Tibial nerve (tissue), 4 donors: ENCODE data around the gene SLC33A1. TPM values are rescaled to one million over a fixed set of nuclear protein-coding genes. Genes with fewer than 3 reads are reported as not detected.
"Not testable (repeated sequence)": the region's sequence is repeated elsewhere in the genome, so short reads cannot be mapped to it uniquely, and the experiment has no call there.

Experiments used
- DNase-seq, 2 donors: peaks; one replicate each; pipeline ENCODE4 v3.0.0-alpha.2; 2019; ENCODE audit warnings: low spot score in 2 of 2
- H3K27ac ChIP-seq, 4 donors: fragments of 200-600 bp; sonication (generic) in 3 of 4; one replicate each; pipeline ENCODE4 v1.5.1; 2017 to 2019; ENCODE audit warnings: mild to moderate bottlenecking in 1 of 4
- H3K27me3 ChIP-seq, 2 donors: fragments of 200-600 bp; sonication (generic) in 1 of 2; one replicate each; pipeline versions ENCODE4 v1.5.1 to v1.6.0; 2017 to 2019
- H3K36me3 ChIP-seq, 3 donors: fragments of 200-600 bp; sonication (generic); one replicate each; pipeline ENCODE4 v1.5.1; 2018 to 2019
- H3K4me1 ChIP-seq, 4 donors: fragments of 200-600 bp; sonication (generic) in 3 of 4; one replicate each; pipeline ENCODE4 v1.5.1; 2017 to 2019
- H3K4me3 ChIP-seq, 4 donors: fragments of 200-600 bp; sonication (generic) in 3 of 4; one replicate each; pipeline ENCODE4 v1.5.1; 2017 to 2019; ENCODE audit warnings: mild to moderate bottlenecking in 1 of 4, moderate library complexity in 1 of 4
- H3K9me3 ChIP-seq, 4 donors: fragments of 200-600 bp; sonication (generic) in 3 of 4; one replicate each; pipeline ENCODE4 v1.5.1; 2017 to 2019
- EP300 ChIP-seq, 2 donors: sonication (generic); formaldehyde crosslinking; IDR thresholded peaks; one replicate each; pipeline ENCODE4 v1.6.1; 2017; ENCODE audit warnings: antibody characterized with exemption in 2 of 2, mild to moderate bottlenecking in 1 of 2
- POLR2A ChIP-seq, 2 donors: fragments of 450-650 bp; IDR thresholded peaks; one replicate each; pipeline ENCODE4 v1.6.1; 2017; ENCODE audit warnings: antibody characterized with exemption in 2 of 2, mild to moderate bottlenecking in 2 of 2, moderate library complexity in 2 of 2
- WGBS, 2 donors: methylation state at CpG; one replicate each; pipeline ENCODE4 v1.1.5; 2018; 5-methylcytosine and 5-hydroxymethylcytosine counted together
- total RNA-seq, 4 donors: library from RNA; depleted of rRNA; stranded (reverse); fragments of >200 nt; gene quantifications; one replicate each; pipeline ENCODE4 v1.1.0, GENCODE V29; 2016
- TF ChIP-seq, protein P1 (sequence below), 5 experiments: fragments of 200-600 bp in 3 of 5; fragments of 450-650 bp in 2 of 5; sonication (generic) in 3 of 5; IDR thresholded peaks; one replicate each; pipeline ENCODE4 v1.5.1; 2016 to 2019; ENCODE audit warnings: antibody characterized with exemption in 5 of 5, mild to moderate bottlenecking in 3 of 5, moderate library complexity in 2 of 5

Gene SLC33A1
- total RNA-seq, 4 donors from 2014 or later = 26.4 to 30.6 (median 29.6) TPM

DNA sequence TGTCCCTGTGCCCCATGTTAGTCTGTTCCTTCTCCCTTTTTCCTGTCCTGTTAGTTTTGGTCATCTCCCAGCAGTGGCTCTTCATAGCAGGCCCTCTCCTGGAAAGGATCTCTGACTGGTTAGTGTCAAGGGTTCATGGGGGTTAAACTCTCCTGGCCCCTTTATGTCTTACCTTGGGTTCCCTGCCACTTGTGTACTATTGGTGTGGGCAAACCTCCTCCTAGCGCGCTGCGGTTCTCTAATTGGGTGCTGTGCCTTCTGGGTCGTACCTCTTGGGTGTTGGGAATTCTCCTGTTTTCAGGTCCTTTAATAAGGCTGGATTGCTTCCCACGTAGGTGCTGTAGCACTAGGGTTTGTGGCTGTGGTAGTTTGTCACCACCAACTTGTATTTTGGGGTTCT, 35.0 kb upstream of the SLC33A1 start:
- Histone ChIP-seq H3K36me3 (peaks cover 0 to 3% (median 0%) of the 10 kb centered on the region in 3 donors), H3K27me3 (no peaks in the 10 kb centered on the region), H3K4me3 (no peak overlapping the region), H3K27ac (no peak overlapping the region), H3K4me1 (peaks cover 0 to 27% (median 0%) of the 10 kb centered on the region in 4 donors), H3K9me3 (no peaks in the 10 kb centered on the region)
- TF ChIP-seq, protein P1, sequence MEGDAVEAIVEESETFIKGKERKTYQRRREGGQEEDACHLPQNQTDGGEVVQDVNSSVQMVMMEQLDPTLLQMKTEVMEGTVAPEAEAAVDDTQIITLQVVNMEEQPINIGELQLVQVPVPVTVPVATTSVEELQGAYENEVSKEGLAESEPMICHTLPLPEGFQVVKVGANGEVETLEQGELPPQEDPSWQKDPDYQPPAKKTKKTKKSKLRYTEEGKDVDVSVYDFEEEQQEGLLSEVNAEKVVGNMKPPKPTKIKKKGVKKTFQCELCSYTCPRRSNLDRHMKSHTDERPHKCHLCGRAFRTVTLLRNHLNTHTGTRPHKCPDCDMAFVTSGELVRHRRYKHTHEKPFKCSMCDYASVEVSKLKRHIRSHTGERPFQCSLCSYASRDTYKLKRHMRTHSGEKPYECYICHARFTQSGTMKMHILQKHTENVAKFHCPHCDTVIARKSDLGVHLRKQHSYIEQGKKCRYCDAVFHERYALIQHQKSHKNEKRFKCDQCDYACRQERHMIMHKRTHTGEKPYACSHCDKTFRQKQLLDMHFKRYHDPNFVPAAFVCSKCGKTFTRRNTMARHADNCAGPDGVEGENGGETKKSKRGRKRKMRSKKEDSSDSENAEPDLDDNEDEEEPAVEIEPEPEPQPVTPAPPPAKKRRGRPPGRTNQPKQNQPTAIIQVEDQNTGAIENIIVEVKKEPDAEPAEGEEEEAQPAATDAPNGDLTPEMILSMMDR (IDR thresholded peaks at IDR 0.05) = no peak
- TF ChIP-seq EP300 (IDR thresholded peaks at IDR 0.05) = no peak
- no peak for TF ChIP-seq POLR2A (IDR thresholded peaks at IDR 0.05)
- 86 to 96% methylated on average over 5 of the region's 5 CpGs for WGBS, 2 donors
- no peak for DNase-seq

DNA sequence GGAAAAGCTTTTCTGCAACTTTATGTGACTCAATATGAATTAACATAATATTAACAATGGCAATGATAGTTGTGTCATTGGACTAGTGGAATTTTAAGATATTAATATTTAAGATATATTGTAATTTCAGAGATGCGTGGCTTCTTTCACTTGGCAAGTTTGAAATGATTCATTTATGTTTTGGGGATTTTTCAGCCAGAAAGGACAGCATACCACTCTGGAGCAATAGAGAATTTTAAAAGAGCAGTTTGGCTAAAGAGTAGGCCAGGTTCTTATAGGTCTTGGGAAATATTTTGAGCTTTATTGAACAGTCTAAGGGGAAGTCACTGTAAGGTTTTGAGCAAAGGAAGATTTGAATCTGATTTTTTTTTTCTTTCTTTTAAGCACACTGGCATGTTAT, 32.7 kb upstream of the SLC33A1 start:
- H3K9me3 ChIP-seq = no peaks in the 10 kb centered on the region
- DNase-seq = no peak
- H3K4me3 ChIP-seq = no peak overlapping the region
- no peaks in the 10 kb centered on the region for H3K36me3 ChIP-seq
- no peak overlapping the region for H3K27ac ChIP-seq
- H3K4me1 ChIP-seq = peaks cover 0 to 27% (median 0%) of the 10 kb centered on the region in 4 donors
- H3K27me3 ChIP-seq = no peaks in the 10 kb centered on the region
- TF ChIP-seq POLR2A (IDR thresholded peaks at IDR 0.05) = no peak
- TF ChIP-seq, protein P1 (IDR thresholded peaks at IDR 0.05) = no peak
- WGBS, 2 donors = 52 to 58% methylated on average over 1 of the region's 1 CpG

GRCh38 chr3:155886348-155886747, 32.1 kb upstream of the SLC33A1 start:
- not testable (repeated sequence) for H3K36me3 ChIP-seq, H3K4me3 ChIP-seq, H3K9me3 ChIP-seq, H3K27me3 ChIP-seq, DNase-seq, H3K27ac ChIP-seq
- peaks cover 0 to 27% (median 0%) of the 10 kb centered on the region in 4 donors for H3K4me1 ChIP-seq
- WGBS, 2 donors = 93 to 95% methylated on average over 8 of the region's 8 CpGs

DNA sequence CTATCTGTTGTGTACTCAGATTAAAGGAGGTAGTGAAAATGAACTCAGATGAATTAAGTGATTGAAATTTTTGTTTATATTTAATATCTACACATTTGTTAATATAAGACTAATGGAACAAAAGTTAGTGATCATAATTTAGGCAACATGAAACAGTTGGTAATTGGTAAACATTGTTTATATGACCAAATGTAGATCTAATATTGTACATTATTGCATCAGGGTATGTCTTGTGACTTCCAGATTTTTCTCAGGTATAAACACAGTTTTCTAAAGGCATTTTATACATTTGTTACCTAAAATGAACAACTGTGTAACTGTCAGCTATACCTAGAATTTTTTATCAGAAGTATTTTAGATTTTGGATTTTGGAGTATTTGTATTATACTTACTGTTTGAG, 31.1 kb upstream of the SLC33A1 start:
- H3K4me1 ChIP-seq = peaks cover 0 to 22% (median 0%) of the 10 kb centered on the region in 4 donors
- H3K36me3 ChIP-seq = no peaks in the 10 kb centered on the region
- no peak overlapping the region for H3K27ac ChIP-seq
- no peak for TF ChIP-seq POLR2A (IDR thresholded peaks at IDR 0.05)
- TF ChIP-seq EP300 (IDR thresholded peaks at IDR 0.05) = no peak
- TF ChIP-seq, protein P1 (IDR thresholded peaks at IDR 0.05) = no peak
- no peak for DNase-seq
- H3K27me3 ChIP-seq = no peaks in the 10 kb centered on the region
- H3K4me3 ChIP-seq = no peak overlapping the region
- no peaks in the 10 kb centered on the region for H3K9me3 ChIP-seq

DNA sequence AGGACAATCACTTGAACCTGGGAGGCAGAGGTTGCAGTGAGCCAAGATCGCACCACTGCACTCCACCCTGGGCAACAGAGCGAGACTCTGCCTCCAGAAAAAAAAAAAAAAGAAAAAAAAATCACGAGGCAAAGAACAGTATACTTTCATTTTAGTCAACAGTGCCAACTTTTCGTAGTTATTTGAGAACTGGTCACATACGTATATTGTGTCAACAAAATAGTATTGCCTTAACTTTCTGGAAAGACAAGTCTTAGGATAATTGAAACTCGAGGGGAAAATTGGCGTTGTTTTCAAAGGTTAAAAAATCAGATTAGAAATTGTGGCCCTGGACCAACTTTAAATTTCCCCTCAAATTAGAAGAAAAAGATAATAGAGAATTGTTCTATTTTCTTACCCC, 30.1 kb upstream of the SLC33A1 start:
- DNase-seq = no peak
- peaks cover 0 to 12% (median 0%) of the 10 kb centered on the region in 4 donors for H3K4me1 ChIP-seq
- TF ChIP-seq POLR2A (IDR thresholded peaks at IDR 0.05) = no peak
- TF ChIP-seq, protein P1 (IDR thresholded peaks at IDR 0.05) = no peak
- TF ChIP-seq EP300 (IDR thresholded peaks at IDR 0.05) = no peak
- no peaks in the 10 kb centered on the region for H3K9me3 ChIP-seq
- no peak overlapping the region for H3K27ac ChIP-seq
- no peaks in the 10 kb centered on the region for H3K27me3 ChIP-seq
- 81 to 82% methylated on average over 7 of the region's 7 CpGs for WGBS, 2 donors
- H3K36me3 ChIP-seq = no peaks in the 10 kb centered on the region
- no peak overlapping the region for H3K4me3 ChIP-seq

DNA sequence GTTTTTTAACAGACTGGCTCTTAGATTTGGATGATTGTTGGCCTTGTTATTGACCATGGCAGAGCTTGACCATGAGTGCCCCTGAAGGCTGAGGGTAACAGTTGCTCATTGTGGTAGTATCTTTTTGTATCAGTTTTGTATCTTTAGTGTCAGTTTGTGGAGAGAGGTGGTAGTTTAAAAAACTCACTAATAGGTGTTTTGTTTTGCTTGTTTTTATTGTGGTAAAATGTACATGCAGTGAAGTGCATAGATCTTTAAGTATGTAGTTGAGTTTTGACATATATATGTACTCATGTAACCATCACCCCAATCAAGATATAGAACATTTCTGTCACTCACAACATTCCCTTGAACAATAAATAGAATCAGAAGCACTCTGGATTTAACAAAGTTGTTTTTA, 26.1 kb upstream of the SLC33A1 start:
- no peaks in the 10 kb centered on the region for H3K27me3 ChIP-seq
- no peak for DNase-seq
- TF ChIP-seq POLR2A (IDR thresholded peaks at IDR 0.05) (no peak), EP300 (IDR thresholded peaks at IDR 0.05) (no peak)
- TF ChIP-seq, protein P1 (IDR thresholded peaks at IDR 0.05) = no peak
- peaks cover 0 to 25% (median 3%) of the 10 kb centered on the region in 4 donors for H3K4me1 ChIP-seq
- no peak overlapping the region for H3K4me3 ChIP-seq
- no peaks in the 10 kb centered on the region for H3K9me3 ChIP-seq
- no peaks in the 10 kb centered on the region for H3K36me3 ChIP-seq
- H3K27ac ChIP-seq = no peak overlapping the region
